GM21717 (cell line): ENCODE measurements around the gene ARPC4.
"Not testable (repeated sequence)": the region's sequence is repeated elsewhere in the genome, so short reads cannot be mapped to it uniquely, and the experiment has no call there.

Experiments
- ATAC-seq: cut with Tn5 transposase; IDR thresholded peaks from one replicate; pipeline ENCODE4 v1.9.1; 2021; ENCODE audit warnings: mild to moderate bottlenecking, moderate library complexity; ENCODE audit not compliant: unreplicated experiment

The ARPC4 gene

DNA sequence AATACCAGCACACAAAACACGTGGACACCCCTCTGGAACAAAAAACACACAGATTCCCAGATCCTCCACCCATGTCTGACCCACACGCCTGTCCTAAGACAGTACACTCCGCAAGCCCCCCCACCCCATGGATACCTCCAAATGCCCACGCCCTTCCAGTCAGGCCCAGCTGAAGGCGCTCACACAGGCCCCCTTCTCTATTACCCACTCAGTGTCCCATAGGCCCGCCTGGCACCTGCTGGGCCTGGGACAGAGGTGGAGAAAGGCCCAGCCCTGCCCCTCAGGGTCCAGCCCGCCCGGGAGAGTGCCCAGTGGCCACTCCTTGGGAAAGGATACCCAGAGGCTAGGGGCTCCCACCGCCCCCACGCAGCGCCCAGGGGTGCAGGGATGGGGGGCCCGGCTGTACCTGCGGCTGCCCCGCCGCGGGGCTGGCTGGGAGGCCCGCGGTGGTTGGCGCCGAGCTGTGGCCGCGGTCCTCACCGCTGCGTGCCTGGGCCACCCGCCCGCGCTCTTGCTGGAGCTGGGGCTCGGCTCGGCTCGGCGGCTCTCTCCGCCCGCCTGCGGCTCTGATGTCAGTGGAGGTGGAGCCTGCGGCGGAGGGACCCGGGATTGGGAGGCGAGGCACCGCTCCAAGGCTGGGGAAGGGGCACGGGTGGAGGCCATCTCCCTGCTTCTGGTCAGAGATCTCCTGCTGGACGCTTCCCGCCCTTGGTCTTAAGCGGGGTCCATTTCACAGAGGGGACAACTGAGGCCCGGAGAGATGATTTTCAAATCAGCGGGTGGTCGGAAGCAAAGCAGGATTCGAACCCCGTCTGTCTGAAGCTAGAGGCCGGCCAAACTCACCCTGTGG, 23.2 kb upstream of the ARPC4 start, which contains the start of gene CAMK1:
TSS of gene CAMK1 (minus strand) at position 522 of the 850 bp plus-strand sequence. CDS start 2,198 bp downstream, outside the sequence.
- peak; percentile 58 for ATAC-seq

GRCh38 chr3:9770276-9770812, 22.5 kb upstream of the ARPC4 start:
- no peak for ATAC-seq

DNA sequence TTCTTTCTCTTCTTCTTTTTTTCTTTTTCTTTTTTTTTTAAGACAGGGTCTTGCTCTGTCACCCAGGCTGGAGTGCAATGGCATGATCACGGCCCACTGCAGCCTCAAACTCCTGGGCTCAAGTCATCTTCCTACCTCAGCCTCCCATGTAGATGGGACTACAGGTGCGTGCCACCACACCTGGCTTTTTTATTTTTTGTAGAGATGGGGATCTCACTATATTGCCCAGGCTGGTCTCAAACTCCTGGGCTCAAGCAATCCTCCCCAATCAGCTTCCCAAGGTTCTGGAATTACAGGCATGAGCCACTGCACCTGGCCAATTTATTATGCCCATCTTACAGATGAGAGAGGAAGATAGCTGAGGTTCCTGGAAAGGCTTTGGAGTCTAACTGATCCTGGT, 21.9 kb upstream of the ARPC4 start:
- ATAC-seq, result not testable (repeated sequence)

DNA sequence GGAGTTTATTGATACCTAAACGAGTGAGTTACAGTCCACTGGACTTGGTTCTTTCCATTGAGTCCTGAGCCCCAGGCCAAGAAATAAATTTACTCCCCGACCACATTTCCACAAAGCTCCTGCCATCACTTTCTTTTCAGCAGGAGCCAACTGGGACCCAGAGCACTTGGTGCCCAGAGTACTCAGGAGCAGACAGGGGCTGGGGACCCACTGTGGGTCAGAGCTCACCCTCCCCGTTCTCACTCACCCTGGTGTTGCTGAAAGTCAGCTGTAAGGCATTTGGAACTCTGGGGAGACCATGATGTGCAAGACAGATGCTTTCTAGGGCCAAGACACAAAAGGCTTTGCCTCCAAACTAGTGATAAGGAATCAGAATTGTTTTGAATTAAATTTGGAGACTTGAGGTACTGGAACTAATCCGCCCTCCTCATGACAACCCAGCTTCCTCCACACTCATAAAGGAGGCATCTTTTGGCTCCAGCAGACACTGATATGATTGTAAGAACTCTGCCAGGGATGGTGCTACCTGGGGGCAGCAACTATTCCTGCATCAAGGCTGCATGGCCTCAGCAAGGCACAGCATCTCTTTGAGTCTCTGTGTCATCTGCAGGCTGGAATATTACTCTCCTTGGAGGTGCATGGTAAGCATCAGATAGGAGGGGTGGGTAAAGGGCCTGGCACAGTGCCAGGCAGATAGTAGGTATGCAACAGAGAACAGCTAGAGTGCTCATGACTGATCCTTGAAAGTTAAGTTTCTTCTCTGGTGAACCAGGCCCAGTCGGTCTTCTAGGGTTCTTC, 15.8 kb upstream of the ARPC4 start:
- no peak for ATAC-seq

GRCh38 chr3:9777694-9778021, 15.2 kb upstream of the ARPC4 start:
- no peak for ATAC-seq

DNA sequence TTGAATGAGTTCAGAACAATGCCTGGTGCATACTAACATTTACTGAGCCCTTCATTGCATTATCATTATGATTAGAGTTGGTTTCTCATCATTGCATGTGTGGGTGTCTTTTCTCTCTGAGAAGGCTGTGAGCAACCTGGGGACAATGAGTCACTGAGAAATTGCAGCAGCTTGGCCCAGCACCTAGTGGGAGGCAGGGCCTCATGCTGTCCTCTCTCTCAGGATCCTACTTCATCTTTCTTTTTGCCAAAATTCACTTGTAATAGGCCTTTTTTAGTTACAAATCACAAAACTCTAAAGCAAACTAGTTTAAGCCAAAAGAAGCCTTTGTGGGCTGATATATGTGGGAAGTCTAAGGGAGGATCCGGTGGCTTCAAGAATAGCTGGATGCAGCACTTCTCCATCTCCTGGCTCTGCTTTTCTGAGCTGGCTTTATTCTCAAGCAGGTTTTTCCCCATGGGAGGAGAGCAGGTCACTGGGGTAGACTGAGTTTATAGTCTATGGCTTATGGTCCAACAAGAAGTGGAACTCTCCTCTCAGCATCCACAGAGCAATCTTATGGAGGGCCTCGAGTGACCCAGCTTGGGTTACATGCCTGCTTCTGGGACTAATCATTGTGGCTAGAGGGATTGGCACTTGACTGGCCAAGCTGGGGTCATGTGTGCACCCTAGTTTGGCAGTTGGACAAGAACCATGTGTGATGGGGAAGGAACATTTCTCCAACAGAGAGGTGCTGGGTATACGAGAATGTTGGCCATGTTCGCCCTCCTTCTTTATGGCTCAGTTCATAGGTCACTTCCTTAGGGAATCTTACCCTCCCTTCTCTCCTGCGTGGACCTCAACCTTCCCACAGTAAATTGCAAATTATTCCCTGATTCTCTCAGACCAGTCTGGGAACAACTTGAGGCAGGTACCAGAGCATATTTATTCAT, 14.5 kb upstream of the ARPC4 start:
- no peak for ATAC-seq

- ATAC-seq, result no peak
These were observed 13.7 kb upstream of the ARPC4 start for GRCh38 chr3:9779075-9779593.

- no peak for ATAC-seq
These were observed 13.0 kb upstream of the ARPC4 start for GRCh38 chr3:9779721-9780457.

DNA sequence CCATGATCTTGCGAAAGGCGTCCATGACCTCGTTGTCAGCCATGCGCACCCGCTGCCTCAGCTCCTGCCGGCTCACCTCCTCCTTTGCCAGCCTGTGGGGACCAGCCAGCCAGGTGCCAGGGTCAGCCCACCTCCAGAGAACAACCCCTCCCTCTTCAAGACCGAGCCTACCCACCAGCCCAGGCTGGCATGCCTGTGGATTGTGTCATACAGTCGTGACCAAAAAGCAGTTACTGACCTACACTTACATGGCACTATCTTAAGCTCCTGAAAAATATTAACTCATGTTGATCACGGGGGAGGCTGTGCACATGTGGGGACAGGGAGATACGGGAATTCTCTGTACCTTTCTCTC, 12.4 kb upstream of the ARPC4 start:
- ATAC-seq, result no peak

DNA sequence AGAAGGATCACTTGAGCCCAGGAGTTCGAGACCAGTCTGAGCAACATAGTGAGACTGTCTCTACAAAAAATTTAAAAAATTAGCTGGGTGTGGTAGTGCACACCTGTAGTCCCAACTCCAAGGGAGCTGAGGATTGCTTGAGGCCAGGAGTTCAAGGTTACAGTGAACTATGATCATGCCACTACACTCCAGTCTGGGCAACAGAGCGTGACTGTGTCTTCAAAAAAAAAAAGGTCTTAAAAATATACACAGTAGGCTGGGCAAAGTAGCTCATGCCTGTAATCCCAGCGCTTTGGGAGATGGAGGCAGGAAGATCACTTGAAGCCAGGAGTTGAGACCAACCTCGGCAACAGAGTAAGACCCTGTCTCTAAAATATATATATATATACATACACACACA, 12.0 kb upstream of the ARPC4 start:
- no peak for ATAC-seq

DNA sequence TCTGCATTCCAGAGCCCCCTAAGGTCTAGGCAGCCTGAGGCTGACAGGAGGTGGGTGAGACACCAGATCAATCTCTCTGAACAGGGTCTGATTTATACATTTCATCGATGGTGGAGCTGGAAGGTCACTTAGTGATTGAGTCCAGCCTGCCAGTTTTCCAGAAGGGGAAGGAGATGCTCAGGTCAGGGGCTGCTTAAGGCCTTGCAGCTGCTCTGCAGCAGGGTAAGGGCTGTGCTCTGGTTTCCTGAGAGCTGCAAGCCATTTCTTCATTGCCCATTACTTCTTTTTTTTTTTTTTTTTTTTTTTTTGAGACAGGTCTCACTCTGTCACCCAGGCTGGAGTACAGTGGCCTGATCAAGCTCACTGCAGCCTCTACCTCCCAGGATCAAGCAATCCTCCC, 11.3 kb upstream of the ARPC4 start:
- no peak for ATAC-seq

DNA sequence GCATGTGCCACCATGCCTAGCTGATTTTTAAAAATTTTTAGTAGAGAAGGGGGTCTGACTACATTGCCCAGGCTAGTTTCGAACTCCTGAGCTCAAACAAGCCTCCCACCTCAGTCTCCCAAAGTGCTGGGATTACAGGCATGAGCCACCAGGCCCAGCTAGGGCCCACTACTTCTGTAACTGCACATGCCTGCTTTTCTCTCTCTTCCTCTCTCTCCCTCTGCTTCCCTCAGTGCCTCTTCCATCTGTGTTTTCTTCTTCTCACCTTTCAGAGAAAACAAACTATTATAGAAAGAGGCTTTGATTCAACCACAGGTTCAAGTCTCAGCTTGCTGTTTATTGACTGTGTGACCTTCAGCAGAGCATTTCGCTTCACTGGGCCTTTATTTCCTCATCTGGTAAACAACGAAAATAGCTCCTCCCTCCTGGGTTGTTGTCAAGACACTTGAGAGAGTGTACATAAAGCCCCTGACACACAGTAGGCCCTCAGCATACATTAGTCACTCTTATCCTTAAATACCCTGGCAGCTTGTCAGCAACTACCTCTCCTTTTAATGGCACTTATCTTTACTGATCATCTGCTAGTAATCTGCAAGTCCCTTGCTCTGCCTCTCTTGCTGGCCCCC, 10.8 kb upstream of the ARPC4 start:
- no peak for ATAC-seq

DNA sequence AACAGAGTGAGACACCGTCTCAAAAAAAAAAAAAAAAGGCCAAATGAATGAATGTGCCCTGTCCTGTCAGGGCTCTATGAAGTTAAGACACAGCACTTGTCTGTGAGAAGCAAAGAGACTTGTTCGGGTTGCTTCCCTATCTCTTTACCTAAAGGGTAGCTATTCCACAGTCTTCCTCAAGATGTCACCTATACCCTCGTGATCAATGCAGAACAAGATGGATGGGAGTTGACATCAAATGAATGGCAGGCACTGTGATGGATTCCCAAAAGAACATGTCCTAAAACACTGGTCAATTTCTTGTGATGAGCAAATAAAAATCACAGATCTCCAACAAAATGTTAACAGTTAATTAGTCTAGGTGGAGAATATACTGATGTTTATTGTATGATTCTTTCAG, 10.1 kb upstream of the ARPC4 start:
- no peak for ATAC-seq

- no peak for ATAC-seq
These were observed 8.9 kb upstream of the ARPC4 start for GRCh38 chr3:9783954-9784353.

- no peak for ATAC-seq
These were observed 7.9 kb upstream of the ARPC4 start for GRCh38 chr3:9784965-9785364.

DNA sequence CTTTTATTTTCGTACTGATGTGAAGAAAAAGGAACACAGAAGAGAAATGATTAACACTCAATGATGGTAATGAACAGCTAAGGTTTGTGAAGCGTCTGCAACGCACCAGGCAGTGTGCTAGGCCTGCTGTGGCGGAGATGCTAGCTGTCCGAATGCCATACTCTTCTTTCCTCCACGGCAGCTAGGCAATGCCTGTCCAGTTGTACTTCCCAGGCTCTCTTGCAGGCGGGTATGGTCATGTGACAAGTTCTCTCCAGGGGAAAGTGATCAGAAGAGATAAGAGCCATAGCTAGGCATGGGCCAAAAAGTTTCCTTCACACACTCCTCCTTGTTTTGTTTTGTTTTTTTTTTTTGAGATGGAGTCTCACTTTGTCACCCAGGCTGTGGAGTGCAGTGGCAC, 7.3 kb upstream of the ARPC4 start:
- ATAC-seq, result no peak

GRCh38 chr3:9786209-9786739, 6.6 kb upstream of the ARPC4 start:
- ATAC-seq, result no peak

GRCh38 chr3:9786825-9787669, 5.8 kb upstream of the ARPC4 start:
- ATAC-seq, result no peak
